Measurements from ENCODE around the gene ALPI.

ALPI gene

DNA sequence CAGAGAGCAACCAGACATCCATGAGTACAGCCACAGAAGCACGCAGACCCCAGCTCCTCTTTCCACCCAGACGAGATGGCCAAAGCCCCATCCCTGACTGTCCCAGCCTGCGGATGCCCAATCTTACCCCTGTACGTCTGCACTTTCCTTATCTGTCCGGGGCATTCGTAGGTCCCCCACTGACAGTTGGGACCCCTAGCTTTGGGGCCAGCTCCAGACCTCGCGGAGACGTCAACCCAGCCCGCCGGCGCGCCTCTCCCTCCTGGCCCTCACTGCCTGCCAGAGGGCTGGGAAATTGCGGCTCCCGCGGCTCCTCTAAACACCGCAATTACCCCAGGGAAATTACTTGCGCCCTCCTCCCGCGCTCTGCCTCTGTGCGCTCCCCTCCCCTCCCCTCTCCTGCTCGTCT, 29.4 kb downstream of the ALPI start:
- Histone ChIP-seq H3K79me1 (ENCODE audit: low read length) (no peaks in the 10 kb centered on the region), H3K79me2 (ENCODE audit: control insufficient read depth, insufficient read depth, low read length) (no peaks in the 10 kb centered on the region), H3K27ac (ENCODE audit: low read depth, low read length) (no peak overlapping the region), H3K9ac (ENCODE audit: low read length) (no peak overlapping the region), H4K8ac (ENCODE audit: low read depth, low read length) (no peak overlapping the region), H2BK15ac (replicated peaks; ENCODE audit: low read depth) (no peak overlapping the region), H2BK5ac (ENCODE audit: low read length) (no peak overlapping the region), H3K4me3 (ENCODE audit: low read length) (no peak overlapping the region), H3K36me3 (ENCODE audit: control insufficient read depth, insufficient read depth, low read length) (no peaks in the 10 kb centered on the region), H2BK120ac (ENCODE audit: low read depth, low read length) (no peak overlapping the region), H3K56ac (ENCODE audit: low read length) (no peak overlapping the region), H3K27me3 (ENCODE audit: insufficient read depth, low read length, poor library complexity) (peaks cover 25% of the 10 kb centered on the region), H3K23ac (ENCODE audit: low read length) (no peak overlapping the region), H3K18ac (ENCODE audit: low read length) (no peak overlapping the region), H3K4me1 (ENCODE audit: control insufficient read depth, low read depth, low read length) (no peaks in the 10 kb centered on the region), H2AK5ac (ENCODE audit: low read length) (no peak overlapping the region), H3K4ac (ENCODE audit: low read depth, low read length) (no peak overlapping the region), H3K4me2 (ENCODE audit: low read length) (no peak overlapping the region), H4K5ac (ENCODE audit: low read length) (no peak overlapping the region)
- WGBS (ENCODE audit: extremely low coverage, insufficient coverage, low lambda C conversion rate), result no CpG with 5 or more reads among the region's 22 CpGs
- peak; percentile 14 for DNase-seq

DNA sequence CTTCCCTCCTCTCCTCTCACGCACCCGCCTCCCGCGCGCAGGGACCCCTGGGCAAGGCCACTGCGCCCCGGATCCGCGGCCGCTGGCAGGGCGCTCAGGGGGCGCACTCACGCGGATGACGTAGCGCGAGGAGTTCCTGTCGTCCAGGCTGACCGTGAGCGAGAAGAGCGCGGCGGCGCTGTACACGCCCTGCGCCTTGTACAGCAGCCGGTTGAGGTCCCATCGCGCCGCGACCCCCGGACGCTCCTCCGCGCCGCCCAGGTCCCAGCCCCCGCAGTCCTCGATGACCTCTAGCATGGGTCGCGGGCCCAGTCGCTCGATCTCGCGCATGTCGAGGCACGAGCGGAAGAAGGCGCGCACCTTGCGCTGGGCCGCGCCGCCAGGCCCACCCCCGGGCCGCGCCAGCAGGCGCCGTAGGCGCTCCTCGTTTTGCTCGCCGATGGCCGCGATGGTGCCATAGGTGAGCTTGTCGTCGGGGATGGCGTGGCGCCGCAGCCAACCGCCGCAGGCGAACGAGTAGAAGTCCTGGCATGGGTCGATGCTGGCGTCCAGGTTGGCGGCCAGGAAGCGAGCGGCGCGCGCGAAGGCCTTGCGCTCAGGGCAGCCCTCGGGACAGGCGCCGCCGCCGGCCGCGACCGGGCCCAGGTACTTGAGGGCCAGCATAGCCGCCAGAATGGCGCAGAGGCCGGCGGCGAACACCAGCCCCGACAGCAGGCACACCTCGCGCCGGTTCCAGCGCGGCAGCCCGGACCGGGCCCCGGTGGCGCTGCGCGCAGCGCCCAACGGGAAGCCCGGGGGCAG, 30.0 kb downstream of the ALPI start:
- no peak overlapping the region for H3K56ac ChIP-seq (ENCODE audit: low read length)

DNA sequence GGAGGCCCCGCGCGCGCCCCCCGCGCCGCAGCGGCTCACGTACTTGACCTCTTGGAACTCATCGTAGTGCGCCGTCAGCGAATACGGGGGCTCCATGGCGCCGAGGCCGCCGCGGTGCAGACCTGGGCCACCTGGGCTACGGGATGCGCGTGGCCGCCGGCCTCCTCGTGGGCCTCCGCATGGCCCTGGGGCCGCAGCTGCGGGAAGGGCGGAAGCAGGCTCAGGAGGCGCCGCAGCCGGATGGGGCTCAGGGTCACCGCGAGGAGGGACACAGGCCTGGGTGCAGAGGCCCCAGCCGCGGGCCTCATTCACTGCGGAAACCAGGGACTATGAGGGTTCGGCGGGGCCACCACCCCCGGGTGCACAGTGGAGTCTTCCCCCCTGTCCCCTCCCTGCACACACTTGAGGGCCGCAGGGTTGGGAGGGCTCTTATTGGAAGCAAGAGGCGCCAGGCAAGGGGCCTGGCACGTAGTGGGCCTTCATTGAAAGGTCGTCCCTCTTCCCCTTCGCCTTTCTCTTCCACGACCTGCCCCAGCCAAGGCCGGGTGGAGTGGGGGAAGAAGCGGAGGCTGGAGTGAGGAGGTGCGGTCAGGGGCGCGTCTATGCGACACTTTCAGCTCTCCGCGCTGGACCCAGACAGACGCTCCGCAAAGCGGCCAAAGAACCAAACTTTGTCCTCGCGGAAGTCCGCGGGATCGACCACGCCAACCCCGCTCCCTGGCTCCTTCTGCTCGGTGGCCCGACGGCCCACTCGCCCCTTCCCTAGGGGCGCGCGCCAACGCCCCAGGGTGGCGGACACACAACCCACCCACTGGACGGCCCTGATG, 30.8 kb downstream of the ALPI start:
- Histone ChIP-seq H2AK5ac (ENCODE audit: low read length) (no peak overlapping the region), H2BK5ac (ENCODE audit: low read length) (no peak overlapping the region), H4K8ac (ENCODE audit: low read depth, low read length) (no peak overlapping the region), H2BK15ac (replicated peaks; ENCODE audit: low read depth) (no peak overlapping the region), H3K79me1 (ENCODE audit: low read length) (no peaks in the 10 kb centered on the region), H3K79me2 (ENCODE audit: control insufficient read depth, insufficient read depth, low read length) (no peaks in the 10 kb centered on the region), H3K4me1 (ENCODE audit: control insufficient read depth, low read depth, low read length) (no peaks in the 10 kb centered on the region), H3K36me3 (ENCODE audit: control insufficient read depth, insufficient read depth, low read length) (no peaks in the 10 kb centered on the region), H3K4ac (ENCODE audit: low read depth, low read length) (no peak overlapping the region), H3K23ac (ENCODE audit: low read length) (no peak overlapping the region), H2BK120ac (ENCODE audit: low read depth, low read length) (no peak overlapping the region), H3K56ac (ENCODE audit: low read length) (no peak overlapping the region), H3K4me2 (ENCODE audit: low read length) (no peak overlapping the region), H3K27ac (ENCODE audit: low read depth, low read length) (no peak overlapping the region), H3K18ac (ENCODE audit: low read length) (no peak overlapping the region), H3K27me3 (ENCODE audit: insufficient read depth, low read length, poor library complexity) (peaks cover 25% of the 10 kb centered on the region), H4K5ac (ENCODE audit: low read length) (no peak overlapping the region), H3K4me3 (ENCODE audit: low read length) (no peak overlapping the region), H3K9ac (ENCODE audit: low read length) (no peak overlapping the region)
- DNase-seq, result no peak
- WGBS (ENCODE audit: extremely low coverage, insufficient coverage, low lambda C conversion rate), result no CpG with 5 or more reads among the region's 74 CpGs

More for the DNA sequence above, 30.0 kb downstream of the ALPI start:
- Histone ChIP-seq H3K4me2 (ENCODE audit: low read length) (no peak overlapping the region), H4K5ac (ENCODE audit: low read length) (no peak overlapping the region), H4K8ac (ENCODE audit: low read depth, low read length) (no peak overlapping the region), H2BK15ac (replicated peaks; ENCODE audit: low read depth) (no peak overlapping the region), H3K79me1 (ENCODE audit: low read length) (no peaks in the 10 kb centered on the region), H3K79me2 (ENCODE audit: control insufficient read depth, insufficient read depth, low read length) (no peaks in the 10 kb centered on the region), H3K36me3 (ENCODE audit: control insufficient read depth, insufficient read depth, low read length) (no peaks in the 10 kb centered on the region), H2BK120ac (ENCODE audit: low read depth, low read length) (no peak overlapping the region), H3K4me1 (ENCODE audit: control insufficient read depth, low read depth, low read length) (no peaks in the 10 kb centered on the region), H2BK5ac (ENCODE audit: low read length) (no peak overlapping the region), H3K4me3 (ENCODE audit: low read length) (no peak overlapping the region), H3K4ac (ENCODE audit: low read depth, low read length) (no peak overlapping the region), H3K23ac (ENCODE audit: low read length) (no peak overlapping the region), H3K27me3 (ENCODE audit: insufficient read depth, low read length, poor library complexity) (peaks cover 25% of the 10 kb centered on the region), H2AK5ac (ENCODE audit: low read length) (no peak overlapping the region), H3K18ac (ENCODE audit: low read length) (no peak overlapping the region), H3K9ac (ENCODE audit: low read length) (no peak overlapping the region), H3K27ac (ENCODE audit: low read depth, low read length) (no peak overlapping the region)
- no CpG with 5 or more reads among the region's 111 CpGs for WGBS (ENCODE audit: extremely low coverage, insufficient coverage, low lambda C conversion rate)
- peak; percentile 19 for DNase-seq

DNA sequence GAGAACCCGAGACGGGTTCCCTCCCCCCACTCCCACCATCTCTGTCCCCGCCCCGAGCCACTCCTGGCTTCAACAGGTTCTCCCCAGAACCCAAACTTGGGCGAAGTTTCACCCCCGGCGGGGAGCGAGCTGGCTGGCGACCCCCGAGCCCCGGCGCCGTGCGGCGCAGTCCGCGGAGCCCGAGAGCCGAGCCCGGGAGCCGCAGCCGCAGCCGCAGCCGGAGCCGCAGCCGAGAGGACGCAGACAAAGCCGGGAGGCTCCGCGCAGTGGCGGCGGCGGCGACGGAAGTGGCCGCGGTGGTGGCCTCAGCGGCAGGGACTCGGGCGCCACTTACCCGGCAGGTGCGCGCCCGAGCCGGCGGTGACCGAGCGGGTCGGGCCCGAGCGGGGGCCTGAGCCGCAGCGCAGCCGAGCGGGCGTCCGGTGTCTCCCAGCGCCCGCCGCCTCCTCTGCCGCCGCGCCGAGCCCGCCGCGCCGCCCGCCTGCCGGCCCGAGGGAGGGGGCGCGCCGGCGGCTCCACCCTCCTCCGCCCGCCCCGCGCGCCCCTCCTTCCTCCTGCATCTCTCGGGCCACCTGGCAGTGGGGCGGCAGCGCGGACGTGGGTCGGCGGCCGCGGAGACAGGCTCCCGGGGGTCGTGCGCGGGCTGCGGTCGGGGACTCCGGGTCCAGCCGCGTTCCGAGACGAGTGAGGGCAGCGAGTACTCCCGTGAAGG, 31.6 kb downstream of the ALPI start, which contains the start of gene ECEL1:
Gene ECEL1 (minus strand): TSS at position 450 of the 712 bp plus-strand sequence. CDS start 1,181 bp downstream, outside the sequence.
- Histone ChIP-seq H3K4ac (ENCODE audit: low read depth, low read length) (no peak within 1 kb of the TSS), H3K18ac (ENCODE audit: low read length) (no peak within 1 kb of the TSS), H3K4me2 (ENCODE audit: low read length) (peak within 1 kb of the TSS; percentile 36), H3K36me3 (ENCODE audit: control insufficient read depth, insufficient read depth, low read length) (no peaks in the 10 kb centered on the region), H2BK5ac (ENCODE audit: low read length) (no peak within 1 kb of the TSS), H3K4me1 (ENCODE audit: control insufficient read depth, low read depth, low read length) (no peaks in the 10 kb centered on the region), H2BK120ac (ENCODE audit: low read depth, low read length) (no peak within 1 kb of the TSS), H3K27ac (ENCODE audit: low read depth, low read length) (no peak within 1 kb of the TSS), H4K5ac (ENCODE audit: low read length) (no peak within 1 kb of the TSS), H3K79me1 (ENCODE audit: low read length) (no peaks in the 10 kb centered on the region), H4K8ac (ENCODE audit: low read depth, low read length) (no peak within 1 kb of the TSS), H3K56ac (ENCODE audit: low read length) (peak within 1 kb of the TSS; percentile 42), H3K23ac (ENCODE audit: low read length) (no peak within 1 kb of the TSS), H2AK5ac (ENCODE audit: low read length) (no peak within 1 kb of the TSS), H3K9ac (ENCODE audit: low read length) (no peak within 1 kb of the TSS), H3K27me3 (ENCODE audit: insufficient read depth, low read length, poor library complexity) (peaks cover 25% of the 10 kb centered on the region), H3K4me3 (ENCODE audit: low read length) (no peak within 1 kb of the TSS), H2BK15ac (replicated peaks; ENCODE audit: low read depth) (no peak within 1 kb of the TSS), H3K79me2 (ENCODE audit: control insufficient read depth, insufficient read depth, low read length) (no peaks in the 10 kb centered on the region)
- peak; percentile 27 for DNase-seq
- no CpG with 5 or more reads among the region's 102 CpGs for WGBS (ENCODE audit: extremely low coverage, insufficient coverage, low lambda C conversion rate)

DNA sequence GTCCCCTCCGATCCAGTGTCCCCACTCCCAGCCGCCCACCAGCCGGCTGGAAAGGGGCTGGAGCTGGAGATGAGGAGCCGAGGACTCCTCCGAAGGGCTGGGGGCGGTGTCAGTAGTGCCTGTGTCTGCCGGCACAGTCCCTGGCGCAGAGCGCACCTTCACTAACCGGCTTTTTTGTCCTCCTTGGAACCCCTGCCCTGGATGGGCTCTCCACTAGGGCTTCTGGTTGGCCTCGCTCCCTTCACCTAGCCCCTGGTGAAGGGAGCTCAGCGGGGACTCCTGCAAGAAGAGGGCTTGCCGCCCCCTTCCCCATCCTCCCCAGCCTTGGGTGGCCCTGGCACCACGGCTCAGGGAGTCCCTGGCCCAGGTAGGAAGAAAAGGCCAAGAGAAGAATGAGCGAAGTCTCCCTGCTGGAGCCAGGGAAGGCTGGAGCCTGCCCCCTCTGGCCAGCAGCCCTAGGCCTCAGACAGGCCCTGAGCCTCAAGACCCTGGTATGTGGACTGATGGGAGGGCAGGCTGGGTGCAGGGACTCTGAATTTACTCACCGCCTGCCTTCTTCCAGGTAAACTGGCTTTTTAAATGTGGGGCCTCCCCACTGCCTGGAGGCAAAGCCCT, 32.3 kb downstream of the ALPI start:
- H3K18ac ChIP-seq (ENCODE audit: low read length), result no peak overlapping the region
- H2BK120ac ChIP-seq (ENCODE audit: low read depth, low read length), result no peak overlapping the region
- no peak overlapping the region for H3K56ac ChIP-seq (ENCODE audit: low read length)
- peak overlapping the region; percentile 36 for H3K4me2 ChIP-seq (ENCODE audit: low read length)
- H2AK5ac ChIP-seq (ENCODE audit: low read length), result no peak overlapping the region
- H3K79me2 ChIP-seq (ENCODE audit: control insufficient read depth, insufficient read depth, low read length), result no peaks in the 10 kb centered on the region
- no CpG with 5 or more reads among the region's 16 CpGs for WGBS (ENCODE audit: extremely low coverage, insufficient coverage, low lambda C conversion rate)
- no peak overlapping the region for H4K8ac ChIP-seq (ENCODE audit: low read depth, low read length)
- peaks cover 25% of the 10 kb centered on the region for H3K27me3 ChIP-seq (ENCODE audit: insufficient read depth, low read length, poor library complexity)
- H3K9ac ChIP-seq (ENCODE audit: low read length), result no peak overlapping the region
- H3K4ac ChIP-seq (ENCODE audit: low read depth, low read length), result no peak overlapping the region
- H3K36me3 ChIP-seq (ENCODE audit: control insufficient read depth, insufficient read depth, low read length), result no peaks in the 10 kb centered on the region
- no peak overlapping the region for H3K23ac ChIP-seq (ENCODE audit: low read length)
- H2BK5ac ChIP-seq (ENCODE audit: low read length), result no peak overlapping the region
- no peak overlapping the region for H4K5ac ChIP-seq (ENCODE audit: low read length)
- no peaks in the 10 kb centered on the region for H3K4me1 ChIP-seq (ENCODE audit: control insufficient read depth, low read depth, low read length)
- no peaks in the 10 kb centered on the region for H3K79me1 ChIP-seq (ENCODE audit: low read length)
- DNase-seq, result peak; percentile 78
- H3K4me3 ChIP-seq (ENCODE audit: low read length), result no peak overlapping the region
- no peak overlapping the region for H3K27ac ChIP-seq (ENCODE audit: low read depth, low read length)
- H2BK15ac ChIP-seq (replicated peaks; ENCODE audit: low read depth), result no peak overlapping the region

Measured in mesendoderm (in vitro differentiated cells).